NCI-H1436 treated with DMSO at 0.1 percent for 48 hours (cell line): ENCODE measurements around the gene KDSR.
A peak's percentile ranks its signal among the peaks of the same experiment; 100 is the strongest.
"Not testable (repeated sequence)": the region's sequence is repeated elsewhere in the genome, so short reads cannot be mapped to it uniquely, and the experiment has no call there.

Source experiments
- DNase-seq: peaks from one replicate; lab custom pipeline; 2025; lab: John Stamatoyannopoulos, UW

The KDSR gene

DNA sequence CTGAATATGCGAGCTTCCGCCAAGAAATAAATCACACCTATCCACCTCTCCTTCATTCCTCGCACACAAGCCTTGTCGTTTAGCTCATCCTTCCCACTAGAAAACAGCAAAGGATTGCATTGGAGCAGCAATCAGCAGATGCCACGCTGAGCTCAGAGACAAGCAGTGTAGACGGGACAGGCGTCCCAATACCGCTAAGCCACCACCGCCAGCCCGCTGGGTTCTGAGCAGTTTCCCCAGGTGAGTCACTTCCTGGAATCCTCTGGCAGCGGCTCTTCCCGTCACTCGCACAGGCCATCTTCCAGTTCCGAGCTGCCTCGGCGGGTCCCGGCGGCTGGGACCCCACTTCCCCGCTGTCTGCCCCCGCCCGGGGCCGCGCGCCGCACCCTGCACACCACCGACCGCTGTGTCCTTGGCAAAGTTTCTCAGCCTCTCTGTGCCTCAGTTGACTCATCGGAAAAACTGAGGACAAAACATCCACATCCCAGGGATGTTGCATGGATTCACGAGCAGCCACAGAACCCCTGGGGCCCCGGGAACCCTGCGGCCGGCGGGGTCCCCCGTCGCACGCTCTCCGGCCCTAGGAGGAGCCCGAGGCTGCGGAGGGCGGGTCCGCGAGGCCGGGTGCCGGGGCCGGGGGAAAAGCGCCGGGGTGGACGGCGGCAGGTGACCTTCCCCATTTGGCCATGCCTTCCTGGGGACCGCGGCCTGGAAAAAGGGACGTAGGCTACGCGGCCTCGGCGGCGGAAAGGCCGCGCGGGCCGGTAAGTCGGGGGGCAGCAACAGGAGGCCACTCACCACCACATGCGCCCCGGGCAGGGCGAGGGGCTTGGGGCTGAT, 573 bp downstream of the KDSR start:
- DNase-seq: no peak

DNA sequence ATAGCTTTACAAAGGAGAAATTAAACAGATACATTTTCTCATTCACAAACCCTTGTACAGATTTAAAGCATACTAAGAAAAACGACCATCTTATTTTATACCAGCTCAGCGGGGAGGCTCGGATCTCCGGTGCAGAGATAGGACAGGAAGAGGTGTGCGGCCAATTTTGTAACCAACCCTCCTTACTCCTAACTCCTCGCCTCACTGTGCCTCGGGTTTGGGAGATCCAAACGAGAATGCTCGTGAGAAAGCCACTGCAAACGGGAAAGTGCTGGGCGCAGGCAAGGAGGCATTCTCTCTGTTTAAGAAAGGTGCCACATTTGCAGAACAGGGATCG, 1.2 kb downstream of the KDSR start:
- no peak for DNase-seq

DNA sequence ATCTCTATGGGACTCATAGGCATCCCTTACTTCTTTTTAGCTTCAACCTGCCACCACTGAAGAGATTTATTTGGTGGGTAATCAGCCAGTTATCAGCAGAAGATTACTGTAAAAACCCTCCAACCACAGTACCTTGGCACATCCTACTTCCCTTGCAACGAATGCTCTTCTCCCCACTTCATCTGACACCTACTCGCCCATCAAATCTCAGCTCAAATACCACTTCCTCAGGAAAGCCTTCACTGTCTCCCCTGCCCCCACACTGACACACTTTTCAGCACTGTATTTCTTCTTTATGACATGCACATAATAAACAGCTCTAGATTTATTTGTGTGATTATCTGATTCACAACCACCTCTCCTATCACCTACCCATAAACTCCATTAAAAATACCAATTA, 3.1 kb downstream of the KDSR start:
- no peak for DNase-seq

DNA sequence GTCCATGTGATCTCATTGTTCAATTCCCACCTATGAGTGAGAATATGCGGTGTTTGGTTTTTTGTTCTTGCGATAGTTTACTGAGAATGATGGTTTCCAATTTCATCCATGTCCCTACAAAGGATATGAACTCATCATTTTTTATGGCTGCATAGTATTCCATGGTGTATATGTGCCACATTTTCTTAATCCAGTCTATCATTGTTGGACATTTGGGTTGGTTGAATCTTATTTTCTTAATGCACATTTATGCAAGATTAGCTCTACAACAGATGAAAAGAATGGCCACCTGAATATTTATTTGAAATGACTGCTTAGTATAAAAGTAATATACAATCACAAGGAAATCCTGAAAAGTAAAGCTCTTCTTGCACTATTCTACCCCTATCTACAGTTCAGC, 3.6 kb downstream of the KDSR start:
- DNase-seq: not testable (repeated sequence)

DNA sequence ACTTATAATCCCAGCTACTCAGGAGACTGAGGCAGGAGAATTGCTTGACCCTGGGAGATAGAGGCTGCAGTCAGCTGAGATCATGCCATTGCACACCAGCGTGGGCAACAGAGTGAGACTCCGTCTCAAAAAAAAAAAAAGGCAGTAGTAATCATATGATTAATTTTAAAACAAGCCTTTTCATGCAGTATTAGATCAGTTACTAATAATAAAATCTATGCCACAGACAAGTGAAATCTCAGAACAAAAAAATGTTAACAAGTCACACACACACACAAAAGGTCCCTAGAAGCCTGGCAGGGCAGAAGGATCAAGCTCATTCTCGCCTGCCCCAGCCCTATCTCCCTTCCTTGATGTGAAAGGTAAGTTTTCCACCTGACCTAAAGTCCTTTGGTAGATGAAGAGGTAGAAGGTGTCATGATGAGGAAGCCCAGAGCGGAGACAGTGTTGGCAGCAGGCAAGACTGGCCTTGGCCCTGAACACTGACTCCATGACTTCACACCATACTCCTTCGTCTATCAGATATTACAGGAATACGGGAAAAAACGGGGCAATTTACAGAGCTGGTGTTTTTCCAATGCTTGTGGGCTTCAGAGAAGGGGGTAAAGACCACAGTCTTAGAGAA, 10.6 kb downstream of the KDSR start:
- DNase-seq: no peak

DNA sequence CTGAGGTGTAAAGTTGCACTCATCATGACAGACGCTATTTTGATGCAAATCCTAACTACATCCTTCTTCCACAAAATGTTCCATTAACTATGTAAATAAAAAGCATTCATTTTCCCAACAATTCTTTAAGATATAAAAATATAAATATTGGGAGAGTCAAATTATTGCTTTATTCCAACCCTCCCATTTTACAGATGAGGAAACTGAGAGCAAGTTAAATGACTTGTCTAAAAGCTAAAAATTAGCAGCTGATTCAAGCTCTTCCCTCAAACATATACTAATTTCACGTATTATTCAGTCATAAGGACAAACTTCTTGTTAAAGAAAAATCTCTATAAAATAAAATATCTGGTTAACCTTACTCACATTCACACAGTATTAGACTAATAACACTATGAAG, 16.8 kb downstream of the KDSR start:
- no peak for DNase-seq

DNA sequence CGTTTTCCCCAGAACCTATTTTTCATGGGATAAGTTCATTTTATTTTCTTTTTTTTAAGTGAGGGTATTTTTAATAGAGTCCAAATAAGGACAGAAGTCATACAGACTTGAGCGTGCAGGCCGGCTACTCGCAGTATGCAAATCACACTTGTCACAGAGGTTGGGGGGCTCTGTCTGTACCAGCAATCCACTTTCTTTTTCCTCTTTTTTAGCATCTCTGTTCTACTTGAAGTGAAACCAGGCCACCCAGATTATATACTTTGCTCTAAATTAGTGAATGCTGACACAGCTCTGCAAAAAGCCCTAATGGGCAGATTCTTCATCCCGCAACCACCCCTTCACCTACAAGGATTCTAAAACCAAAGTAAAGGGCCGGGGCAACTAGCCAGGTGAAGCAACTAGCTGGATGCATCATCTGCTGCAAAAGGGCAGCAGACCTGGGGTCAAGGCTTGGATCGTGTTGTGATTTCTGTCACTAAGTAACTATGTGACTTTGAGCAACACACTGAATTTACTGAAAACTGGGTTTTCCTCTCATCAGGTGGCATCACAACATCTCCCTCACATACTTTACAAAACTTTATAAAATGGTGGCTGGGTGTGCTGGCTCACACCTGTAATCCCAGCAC, 18.4 kb downstream of the KDSR start:
- DNase-seq: no peak

DNA sequence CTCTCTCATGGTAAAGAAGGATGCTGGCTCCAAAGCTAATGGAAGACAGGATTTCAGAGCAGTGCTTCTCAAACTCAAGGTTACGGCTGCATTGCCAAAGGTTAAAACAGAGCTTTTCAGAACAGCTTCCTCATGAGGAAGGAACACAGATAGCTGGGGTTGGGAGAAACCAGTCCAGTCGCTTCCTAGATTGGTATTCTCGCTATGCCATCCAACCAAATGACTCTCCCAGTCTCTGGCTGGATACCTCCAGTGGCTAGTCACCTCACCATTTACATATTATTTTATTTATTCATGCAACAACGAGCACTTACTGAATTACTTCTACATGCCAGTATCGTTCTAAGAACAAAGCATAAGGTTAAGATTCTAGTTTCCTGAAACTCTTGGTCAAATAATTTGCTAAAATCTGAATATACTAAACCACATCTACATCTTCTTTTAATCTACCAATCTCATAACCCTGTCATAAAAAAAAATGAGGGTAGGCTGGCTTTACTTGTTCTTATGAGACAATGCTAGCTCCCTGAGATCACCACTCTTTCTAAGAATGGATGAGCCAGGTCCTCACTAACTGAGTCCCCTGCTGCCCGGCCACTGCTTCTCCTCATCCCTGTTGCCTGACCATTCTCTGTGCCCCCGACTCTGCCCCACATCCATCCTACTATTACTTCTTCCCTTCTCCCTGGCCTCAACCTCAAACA, 20.4 kb downstream of the KDSR start:
- no peak for DNase-seq

DNA sequence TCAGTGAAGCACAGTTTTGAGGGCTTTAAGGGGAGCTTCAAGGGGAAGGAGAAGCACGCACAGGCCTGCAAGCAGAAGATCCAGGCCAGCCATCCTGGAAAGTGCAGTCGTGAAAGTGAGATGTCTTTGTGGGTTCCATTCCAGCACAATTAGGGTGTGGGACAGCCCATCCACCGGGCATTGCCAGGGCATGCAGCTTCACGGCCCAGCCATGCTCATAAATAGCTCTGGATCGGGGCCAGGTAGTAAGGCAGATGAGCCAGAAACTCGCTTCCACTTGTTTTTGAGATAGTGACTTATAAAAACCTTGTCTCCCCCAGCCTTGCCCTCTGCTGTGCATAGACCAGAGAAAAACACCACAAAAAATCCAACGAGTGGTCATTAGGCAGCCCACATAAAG, 21.0 kb downstream of the KDSR start:
- DNase-seq: no peak

DNA sequence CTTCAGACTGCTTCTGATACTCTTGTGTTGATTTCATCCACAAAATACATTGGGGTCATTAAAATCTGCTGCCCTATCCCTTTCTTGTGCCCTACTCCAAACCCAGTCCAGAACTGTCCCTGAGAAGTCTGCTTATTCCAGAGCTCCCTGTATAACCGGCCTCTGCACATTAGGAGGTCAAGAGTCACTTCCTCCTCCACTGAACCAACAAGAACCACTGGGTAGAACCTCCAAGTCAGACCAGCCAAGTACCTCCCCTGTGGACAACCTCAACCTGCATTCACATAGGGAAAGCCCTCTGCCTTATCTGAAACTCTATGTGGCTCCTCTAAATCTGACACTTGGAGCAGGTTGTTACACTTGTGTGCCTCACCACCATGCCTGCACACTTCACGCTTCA, 22.1 kb downstream of the KDSR start:
- DNase-seq: no peak

DNA sequence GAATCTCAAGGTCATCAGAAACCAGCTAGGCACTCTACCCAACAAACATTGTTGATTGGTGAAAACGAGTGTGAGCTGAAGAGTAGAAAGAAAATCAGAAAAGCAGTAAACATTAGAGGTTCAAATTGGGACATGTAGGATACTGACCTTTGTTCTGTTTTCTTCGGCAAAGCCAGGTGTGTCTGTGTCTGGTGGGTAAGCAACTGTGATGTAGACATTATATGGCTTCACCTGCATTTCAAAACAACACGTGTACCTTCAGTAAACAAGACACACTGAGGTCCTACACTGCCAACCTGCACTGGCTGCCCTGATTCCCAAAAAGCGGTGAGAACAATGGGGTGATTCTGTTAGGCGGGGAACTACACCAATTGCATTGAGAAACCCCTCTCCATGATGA, 22.7 kb downstream of the KDSR start:
- no peak for DNase-seq

DNA sequence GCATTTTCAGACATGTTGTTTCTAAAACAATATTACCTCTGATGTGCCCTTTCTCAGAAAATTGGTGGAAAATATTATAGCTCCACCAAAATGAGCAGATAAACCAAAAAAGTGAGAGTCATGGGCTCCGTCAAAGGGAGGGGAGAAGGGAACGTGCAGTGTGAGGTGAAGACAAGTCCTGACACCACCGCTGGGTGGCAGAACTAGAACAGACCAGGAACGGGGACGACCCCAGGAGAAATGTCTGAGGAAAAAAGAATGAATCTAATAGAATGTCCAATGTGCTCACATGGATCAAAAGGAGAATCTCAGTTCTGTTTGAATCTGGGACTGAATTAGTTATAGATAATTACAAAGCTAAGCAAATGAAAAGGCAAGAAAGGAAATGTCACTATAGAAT, 24.8 kb downstream of the KDSR start:
- DNase-seq: no peak

DNA sequence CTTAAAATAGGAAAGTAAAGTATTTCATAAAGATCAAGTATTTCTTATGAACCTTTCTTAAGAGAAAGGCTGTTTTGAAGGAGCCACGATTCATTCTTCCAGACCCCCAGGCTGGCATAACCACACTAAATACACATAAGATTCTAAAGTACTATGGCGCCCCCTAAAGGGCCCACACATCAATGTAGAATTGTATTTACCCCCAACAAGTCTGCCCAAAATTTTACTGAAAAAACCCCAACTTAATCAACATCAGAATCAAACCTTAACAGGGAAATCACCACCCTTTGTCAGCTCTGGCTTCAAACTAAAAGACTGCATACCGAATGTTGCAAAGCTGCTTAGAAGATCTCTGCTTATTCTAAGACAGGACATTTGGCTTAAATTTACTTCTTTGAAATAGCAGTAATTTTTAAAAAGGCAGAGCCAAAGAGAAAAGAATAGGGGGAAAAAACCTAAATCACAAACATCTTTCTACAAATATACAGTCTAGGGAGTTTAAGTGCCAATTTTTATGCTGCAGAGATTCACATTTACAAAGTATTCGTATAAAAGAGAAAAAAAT, 27.0 kb downstream of the KDSR start:
- DNase-seq: no peak

DNA sequence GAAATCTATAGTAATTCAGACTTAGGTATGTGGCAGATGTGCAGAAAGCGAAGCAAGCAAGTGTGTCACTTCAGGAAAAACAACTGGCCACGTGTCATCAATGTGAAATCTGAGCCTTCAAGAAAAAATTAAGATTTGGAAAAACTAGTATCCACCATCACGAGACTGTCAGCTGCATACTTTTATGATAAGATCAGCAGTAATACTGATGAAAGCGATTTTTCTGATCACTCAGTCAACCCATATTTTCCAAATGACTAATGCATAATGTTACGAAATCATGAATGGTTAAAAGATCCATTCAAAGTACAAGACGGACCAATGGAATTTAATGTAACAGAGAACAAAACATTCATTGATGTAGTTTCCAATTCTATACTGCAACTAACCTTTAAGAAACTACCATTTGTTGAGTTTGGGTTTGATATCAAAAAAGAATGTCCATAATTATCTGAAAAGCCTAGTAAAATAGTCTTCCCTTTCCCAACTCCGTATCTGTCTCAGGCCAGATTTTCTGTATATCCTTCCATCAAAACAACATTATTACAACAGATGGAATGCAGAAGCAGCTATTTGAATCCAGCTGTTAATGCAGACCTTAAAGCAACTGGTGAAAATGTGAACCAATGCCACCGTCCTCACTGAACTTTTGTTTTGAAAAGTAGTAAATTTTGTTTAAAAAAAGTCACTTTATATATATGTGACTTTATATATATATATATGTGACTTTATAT, 30.5 kb downstream of the KDSR start:
- DNase-seq: no peak

DNA sequence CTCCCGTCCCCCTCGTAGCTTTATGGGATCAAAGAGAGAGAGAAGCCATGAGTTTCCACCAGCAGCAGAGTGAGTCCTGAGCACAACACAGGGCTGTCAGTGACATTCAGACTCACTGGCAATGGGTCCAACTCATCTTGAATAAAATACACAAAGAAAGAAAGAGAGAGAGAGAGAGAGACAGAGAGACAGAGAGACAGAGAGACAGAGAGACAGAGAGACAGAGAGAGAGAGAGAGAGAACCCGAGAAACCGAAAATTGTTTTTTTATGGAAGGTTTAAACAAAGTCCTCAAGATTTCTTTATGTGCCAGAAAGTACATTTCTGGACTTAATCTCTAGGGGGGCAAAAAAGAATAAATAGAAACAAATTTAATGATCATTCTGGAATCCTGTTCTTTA, 35.9 kb downstream of the KDSR start:
- DNase-seq: no peak

DNA sequence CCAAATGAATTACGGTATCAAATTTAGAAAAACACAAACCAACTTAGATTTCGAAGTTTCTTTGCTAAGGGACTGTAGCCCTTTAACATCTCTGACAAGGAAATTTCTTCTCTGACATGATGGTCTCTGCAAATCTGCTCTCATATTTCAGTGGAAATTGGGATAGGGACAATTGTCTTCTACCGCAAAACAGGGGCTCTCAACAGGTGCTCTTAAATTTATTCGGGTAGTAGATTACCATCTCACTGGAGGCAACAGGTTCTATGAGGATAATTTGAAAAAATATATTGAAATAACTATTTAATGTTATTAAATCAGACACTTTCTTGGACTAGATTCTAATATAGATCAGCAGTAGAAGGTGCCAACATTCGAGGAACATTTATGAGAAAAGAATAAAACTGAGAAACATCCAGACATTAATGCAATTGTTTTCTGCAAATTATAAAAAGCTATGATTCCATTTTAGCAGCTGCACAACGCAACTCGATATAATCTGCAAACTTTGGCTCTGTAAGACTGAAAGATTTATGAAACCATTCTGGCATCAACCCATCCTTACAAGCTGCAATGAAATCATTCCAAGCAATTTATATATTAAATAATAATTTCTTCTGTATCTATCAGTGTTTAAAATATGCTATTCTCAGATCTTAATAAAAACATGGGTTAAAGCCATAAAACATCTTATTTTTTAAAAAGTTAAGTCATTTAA, 37.4 kb downstream of the KDSR start:
- no peak for DNase-seq

DNA sequence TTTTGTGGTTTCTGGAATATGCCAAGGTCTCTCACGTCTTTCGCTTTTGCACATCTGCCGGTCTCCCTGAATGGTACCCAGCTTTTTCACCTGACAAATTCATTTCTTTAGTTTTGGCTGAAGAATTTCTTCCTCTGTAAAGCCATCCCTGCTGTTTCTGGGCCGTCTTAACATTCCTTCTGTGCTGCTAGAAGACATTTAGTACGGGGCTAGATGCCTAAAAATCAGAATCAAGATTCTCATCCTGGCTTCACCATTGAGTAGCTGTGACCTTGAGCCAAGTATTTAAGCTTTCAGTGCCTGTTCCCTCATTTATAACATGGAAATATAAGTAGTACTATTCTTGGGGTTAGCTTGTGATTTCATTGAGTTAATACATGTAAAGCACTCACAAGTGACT, 41.0 kb downstream of the KDSR start:
- DNase-seq: no peak

DNA sequence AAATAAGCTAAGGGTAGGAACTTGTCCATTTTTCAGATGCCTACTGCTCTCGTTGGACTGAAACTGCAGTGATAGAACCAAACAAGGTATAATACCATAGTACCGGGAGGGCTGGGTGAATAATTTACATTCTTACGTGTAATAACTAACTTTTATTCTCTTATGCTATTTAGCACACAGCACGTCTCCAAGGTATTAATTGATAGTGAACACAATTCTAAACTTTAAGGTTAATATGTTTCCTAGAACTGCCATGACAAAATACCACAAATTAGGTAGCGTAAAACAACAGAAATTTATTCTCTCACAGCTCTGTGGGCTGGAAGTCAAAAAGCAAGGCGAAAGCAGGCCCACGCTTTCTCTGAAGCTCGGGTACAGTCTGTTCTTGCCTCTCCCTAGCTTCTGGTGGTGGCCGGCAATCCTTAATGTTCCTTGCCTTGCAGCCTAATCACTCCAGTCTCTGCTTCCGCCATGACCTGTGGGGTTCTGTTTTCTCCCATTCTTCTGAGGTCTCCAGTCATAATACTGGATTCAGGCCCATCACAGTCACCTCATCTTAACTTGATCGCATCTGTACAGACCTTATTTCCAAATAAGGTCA, 41.8 kb downstream of the KDSR start:
- no peak for DNase-seq

DNA sequence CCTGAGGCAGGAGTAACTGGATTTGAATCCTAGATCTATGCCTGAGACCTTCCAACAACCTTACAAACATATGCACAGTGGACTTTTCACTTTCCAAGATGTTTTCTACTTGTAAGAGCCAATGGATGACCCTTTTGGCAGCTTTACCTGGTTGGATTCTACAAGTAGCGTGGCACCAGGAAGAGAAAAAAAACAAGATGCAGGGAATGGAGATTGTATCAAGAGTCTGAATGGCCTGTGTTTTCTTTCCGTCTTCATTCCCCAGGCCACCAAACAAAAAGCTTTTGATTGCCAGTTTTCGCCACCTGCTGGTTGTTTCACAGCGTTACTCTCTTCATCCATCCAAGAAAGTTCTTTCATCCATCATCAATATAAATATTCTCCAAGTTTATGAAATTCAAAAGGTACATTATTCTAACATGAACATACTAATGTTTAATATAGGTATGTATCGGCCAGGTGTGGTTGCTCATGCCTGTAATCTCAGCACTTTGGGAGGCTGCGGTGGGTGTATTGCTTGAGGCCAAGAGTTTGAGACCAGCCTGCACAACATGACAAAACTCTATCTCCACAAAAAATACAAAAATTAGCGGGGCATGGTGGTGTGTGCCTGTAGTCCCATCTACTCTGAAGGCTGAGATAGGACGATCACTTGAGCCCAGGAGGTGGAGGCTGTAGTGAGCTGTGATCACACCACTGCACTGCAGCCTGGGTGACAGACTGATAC, 43.9 kb downstream of the KDSR start:
- peak; percentile 55 for DNase-seq

DNA sequence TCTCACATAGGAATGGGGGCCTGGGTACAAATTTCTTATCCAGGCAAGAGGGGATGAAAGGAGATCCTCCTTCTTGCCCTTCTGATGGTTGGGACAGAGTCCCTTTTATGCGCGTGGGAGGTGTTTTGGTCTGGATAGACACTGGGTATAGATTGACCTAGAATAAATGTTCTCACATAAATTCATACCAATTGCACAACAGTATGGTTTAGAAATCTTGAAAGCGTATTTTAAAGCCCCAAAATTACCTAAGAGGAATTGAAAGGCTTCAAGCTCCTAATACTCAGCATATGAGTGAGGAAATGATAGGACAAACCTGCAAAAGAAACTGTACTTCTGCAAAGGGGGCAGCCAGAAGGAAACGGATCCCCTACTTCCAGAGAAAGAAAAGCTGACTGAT, 44.8 kb downstream of the KDSR start:
- DNase-seq: no peak
